Erythroblast (primary cell): ENCODE measurements around the gene SMAD2.

Experiments used
- GATA1 ChIP-seq: IDR thresholded peaks from 2 replicates; pipeline ENCODE4 v1.6.1; 2011; ENCODE audit warnings: low read depth, mild to moderate bottlenecking, control low read depth, low read length, moderate library complexity
- POLR2A ChIP-seq: IDR thresholded peaks from 2 replicates; pipeline ENCODE4 v1.6.1; 2011; ENCODE audit warnings: mild to moderate bottlenecking, low read length

DNA sequence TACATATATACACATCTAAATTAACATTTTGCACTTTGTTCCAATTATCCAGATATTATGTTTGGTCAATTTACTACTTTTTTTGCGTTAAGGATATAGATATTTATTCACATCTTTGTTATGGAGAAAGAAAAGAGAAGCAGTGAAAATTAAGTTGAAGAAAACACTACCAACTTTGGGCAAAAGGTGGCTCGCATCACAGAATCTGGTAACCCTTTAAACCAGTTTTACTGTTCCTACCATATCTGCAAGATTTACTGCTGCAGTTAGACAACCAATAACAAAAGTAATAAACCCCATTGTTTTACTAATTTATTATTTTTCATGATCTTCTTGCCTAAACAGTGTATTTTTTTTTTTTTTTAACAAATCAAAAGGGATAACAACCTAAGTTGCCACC lies 53.6 kb downstream of the SMAD2 start:
- no peak for TF ChIP-seq POLR2A
- TF ChIP-seq GATA1 = no peak
